Fibroblast of mammary gland (primary cell): Measurements from ENCODE around the gene ACSS2.

ENCODE experiments used
- DNase-seq: peaks from one replicate; pipeline ENCODE4 v3.0.0-alpha.2; 2010; ENCODE audit warnings: low read depth
- H3K4me3 ChIP-seq: 2 replicates; pipeline ENCODE4 v1.5.1; 2011; ENCODE audit warnings: low read depth, mild to moderate bottlenecking, low read length, moderate library complexity; ENCODE audit not compliant: control insufficient read depth
- TF ChIP-seq, protein P1 (sequence below): conservative IDR thresholded peaks from 2 replicates; pipeline ENCODE4 v1.5.1; 2011; ENCODE audit warnings: low read depth, low read length, inconsistent platforms; ENCODE audit not compliant: control insufficient read depth, insufficient read depth

Gene ACSS2

DNA sequence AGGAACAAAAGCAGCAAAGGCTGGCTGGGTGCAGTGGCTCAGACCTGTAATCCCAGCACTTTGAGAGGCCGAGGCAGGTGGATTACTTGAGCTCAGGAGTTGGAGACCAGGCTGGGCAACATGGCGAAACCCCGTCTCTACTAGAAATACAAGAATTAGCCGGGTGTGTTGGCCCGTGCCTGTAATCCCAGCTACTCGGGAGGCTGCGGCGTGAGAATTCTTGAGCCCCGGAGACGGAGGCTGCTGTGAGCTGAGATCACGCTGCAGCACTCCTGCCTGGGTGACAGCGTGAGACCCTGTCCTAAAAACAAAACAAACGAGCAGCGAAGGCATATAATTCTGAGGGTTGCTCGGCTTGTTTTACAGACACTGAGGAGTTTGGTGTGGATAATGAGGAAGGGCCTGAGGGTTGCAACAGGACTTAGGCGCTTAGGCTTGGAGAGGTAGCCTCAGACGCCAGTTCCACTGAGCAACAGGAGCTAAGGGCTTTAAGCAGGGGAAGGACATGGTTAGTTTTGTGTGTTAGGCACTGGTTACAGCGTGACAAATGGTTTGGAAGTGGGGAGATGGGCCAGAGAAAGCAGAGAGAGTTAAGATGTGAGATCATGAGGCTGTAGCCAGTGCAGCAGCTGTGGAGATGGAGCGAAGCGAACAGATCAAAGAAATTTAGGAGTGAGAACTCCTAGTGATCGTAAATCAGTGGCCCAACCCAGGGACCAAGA, 80.5 kb downstream of the ACSS2 start:
- H3K4me3 ChIP-seq = no peak overlapping the region
- TF ChIP-seq, protein P1, sequence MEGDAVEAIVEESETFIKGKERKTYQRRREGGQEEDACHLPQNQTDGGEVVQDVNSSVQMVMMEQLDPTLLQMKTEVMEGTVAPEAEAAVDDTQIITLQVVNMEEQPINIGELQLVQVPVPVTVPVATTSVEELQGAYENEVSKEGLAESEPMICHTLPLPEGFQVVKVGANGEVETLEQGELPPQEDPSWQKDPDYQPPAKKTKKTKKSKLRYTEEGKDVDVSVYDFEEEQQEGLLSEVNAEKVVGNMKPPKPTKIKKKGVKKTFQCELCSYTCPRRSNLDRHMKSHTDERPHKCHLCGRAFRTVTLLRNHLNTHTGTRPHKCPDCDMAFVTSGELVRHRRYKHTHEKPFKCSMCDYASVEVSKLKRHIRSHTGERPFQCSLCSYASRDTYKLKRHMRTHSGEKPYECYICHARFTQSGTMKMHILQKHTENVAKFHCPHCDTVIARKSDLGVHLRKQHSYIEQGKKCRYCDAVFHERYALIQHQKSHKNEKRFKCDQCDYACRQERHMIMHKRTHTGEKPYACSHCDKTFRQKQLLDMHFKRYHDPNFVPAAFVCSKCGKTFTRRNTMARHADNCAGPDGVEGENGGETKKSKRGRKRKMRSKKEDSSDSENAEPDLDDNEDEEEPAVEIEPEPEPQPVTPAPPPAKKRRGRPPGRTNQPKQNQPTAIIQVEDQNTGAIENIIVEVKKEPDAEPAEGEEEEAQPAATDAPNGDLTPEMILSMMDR = no peak
- DNase-seq = no peak

DNA sequence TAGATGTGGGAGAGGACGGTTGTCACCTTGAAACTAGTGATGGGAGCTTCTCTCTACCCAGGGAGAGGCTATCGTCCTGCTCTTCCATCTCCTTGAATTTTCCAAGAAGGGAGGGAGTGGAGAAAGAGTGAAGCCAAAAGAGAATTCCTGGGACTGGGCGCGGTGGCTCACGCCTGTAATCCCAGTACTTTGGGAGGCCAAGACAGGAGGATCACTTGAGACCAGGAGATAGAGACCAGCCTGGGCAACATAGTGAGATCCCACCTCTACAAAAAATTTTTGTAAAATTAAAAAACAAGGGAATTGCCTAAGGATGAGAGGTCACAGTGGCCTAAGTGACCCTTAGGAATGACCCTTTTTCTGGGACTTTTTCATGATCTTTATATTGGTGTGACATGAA, 88.1 kb downstream of the ACSS2 start:
- TF ChIP-seq, protein P1 = no peak
- DNase-seq = no peak
- H3K4me3 ChIP-seq = no peak overlapping the region

DNA sequence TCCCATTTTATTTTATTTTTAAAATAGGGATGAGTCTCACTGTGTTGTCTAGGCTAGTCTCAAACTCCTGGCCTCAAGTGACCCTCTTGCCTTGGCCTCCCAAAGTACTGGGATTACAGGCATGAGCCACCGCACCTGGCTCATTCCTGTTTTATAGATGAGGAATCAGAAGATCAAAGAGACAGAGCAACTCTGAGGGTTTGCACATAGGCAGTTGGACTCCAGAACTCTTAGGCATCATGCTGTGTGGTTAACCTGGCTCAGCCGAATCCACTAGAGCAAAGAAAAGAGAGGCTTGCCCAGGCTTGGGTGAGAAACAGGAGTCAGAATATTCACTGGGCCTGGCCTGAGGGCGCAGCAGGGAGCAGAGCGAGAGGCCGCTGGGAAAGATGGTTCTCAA, 88.6 kb downstream of the ACSS2 start:
- TF ChIP-seq, protein P1 = no peak
- DNase-seq = no peak
- H3K4me3 ChIP-seq = no peak overlapping the region

DNA sequence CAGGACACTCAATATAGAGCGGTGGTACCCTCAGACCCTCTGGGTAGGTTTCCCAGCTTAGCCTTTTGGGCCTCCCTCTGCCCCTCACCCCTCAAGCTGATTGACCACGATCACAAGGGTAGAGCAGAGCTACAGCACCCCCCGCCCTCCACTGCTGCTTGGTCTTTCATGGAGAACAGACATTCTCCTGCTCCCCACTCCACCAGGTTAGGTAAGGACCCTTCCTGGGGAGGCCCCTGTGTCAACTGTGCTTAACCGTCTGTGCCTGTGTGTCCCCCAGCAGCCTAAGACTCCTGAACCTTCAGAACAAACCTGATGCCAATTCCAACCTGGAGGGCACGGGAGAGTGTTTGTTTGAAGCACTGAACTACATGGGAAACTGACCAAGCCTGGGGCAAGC, 91.0 kb downstream of the ACSS2 start:
- no peak for DNase-seq
- H3K4me3 ChIP-seq = no peak overlapping the region
- TF ChIP-seq, protein P1 = no peak

DNA sequence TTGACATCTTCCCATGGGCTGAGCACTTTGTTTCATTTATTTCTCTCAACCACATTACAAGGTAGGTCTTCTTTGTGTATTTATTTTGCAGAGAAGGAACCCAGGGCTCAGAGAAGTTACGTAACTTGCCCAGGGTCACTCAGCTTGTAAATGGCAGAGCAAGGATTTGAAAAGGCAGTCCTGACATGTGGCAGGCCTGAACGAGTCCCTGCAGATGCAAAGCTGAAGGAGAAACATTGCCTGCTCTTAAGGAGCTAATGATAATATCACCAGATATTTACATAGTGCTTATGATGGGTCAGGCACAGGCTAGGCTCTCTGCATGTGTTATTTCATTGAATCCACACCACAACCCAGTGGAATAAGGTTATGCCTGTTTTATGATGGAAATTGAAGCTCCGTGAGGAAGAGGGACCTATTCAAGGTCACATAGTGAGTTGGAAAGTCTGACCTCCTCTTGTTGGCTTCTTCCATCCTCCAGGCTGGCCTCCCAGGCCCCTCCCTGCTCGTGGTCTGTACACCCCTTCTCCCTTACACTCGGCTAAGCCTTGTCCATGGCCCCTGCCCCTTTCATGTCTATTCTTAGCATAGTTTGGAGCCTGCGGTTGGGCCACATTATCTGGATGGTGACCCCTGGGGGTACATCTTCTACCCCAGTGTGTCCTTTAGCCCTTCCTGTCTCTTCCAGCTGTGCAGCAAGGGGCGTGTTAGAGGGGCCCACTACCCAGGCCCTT, 91.8 kb downstream of the ACSS2 start:
- H3K4me3 ChIP-seq = no peak overlapping the region
- TF ChIP-seq, protein P1 = no peak
- DNase-seq = no peak

DNA sequence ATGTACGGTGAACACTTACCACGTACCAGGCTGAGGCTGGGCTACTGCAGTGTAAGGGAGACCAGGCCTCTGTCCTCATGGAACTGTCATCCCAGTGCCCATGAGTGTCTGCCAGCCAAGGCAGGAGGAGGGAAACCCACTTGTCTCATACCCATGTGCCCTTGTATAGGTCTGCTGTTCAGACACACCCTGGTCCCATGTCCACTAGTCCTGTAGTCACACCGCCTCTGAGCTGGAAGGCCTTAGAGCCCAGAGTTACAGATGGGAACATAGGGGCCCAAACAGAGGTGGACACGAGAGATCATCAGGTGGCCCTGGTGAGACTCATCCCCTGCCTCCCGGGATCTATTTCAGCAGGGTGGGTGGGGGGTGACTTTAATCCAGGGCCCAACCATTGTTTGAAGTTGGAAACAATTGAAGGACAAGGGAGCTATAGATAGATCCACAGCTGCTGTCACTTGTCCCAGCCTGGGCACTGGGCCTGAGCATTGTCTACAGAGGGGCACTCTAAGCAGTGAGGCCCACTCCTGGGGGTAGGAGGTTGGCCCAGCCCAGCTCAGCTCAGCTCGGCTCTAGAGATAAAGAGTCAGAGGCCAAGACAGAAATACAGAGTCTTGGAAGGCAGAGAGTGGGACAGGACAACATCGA, 93.9 kb downstream of the ACSS2 start:
- no peak overlapping the region for H3K4me3 ChIP-seq
- TF ChIP-seq, protein P1 = no peak
- no peak for DNase-seq
